Activated CD8-positive, alpha-beta memory T cell treated with anti-CD3 and anti-CD28 coated beads, Interleukin-2, amount 50 U/mL, for 48 hours (primary cell): ENCODE data around the gene POLG2.
"Not testable (repeated sequence)": the region's sequence is repeated elsewhere in the genome, so short reads cannot be mapped to it uniquely, and the experiment has no call there.

Experiments used
- DNase-seq: peaks from one replicate; pipeline ENCODE4 v3.0.0-alpha.2; 2020

The POLG2 gene

DNA sequence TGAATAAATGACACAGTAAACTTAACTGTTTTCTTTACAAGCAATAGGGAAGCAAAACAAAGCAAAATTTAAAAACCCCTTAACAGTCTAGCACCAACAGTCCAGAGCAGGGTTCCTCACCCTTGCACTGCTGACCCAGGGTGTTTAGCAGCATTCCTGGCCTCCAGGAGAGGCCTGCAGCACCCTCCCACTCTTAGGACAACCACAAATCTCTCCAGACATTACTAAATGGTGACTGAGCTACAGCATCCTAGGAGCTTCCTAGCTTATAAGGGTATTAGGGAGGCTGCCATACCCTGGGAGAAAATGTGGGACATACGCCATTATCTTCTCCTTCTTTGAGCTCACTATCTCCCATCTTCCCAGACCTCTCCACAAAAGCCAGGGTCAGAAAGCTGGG is 15.9 kb downstream of the POLG2 start:
- DNase-seq: peak; percentile 6

DNA sequence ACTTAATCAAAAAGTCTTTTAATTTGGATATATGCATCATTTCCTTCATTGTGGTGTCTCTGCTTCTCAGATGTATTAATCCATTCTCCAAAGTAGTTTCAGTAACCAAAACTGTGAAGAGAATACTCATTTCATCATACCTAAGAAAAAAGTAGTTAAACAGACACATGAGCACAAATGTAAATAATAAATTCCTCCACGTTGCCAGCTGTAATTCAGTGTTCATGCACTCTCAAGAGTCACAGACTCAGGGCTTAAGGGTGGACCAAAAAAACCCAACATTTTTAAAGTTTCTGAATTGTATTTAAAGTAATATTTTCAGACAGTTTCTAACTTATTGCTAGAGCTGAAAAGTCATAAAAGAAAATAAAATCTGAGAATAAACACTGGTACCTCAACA is 19.0 kb downstream of the POLG2 start:
- no peak for DNase-seq

DNA sequence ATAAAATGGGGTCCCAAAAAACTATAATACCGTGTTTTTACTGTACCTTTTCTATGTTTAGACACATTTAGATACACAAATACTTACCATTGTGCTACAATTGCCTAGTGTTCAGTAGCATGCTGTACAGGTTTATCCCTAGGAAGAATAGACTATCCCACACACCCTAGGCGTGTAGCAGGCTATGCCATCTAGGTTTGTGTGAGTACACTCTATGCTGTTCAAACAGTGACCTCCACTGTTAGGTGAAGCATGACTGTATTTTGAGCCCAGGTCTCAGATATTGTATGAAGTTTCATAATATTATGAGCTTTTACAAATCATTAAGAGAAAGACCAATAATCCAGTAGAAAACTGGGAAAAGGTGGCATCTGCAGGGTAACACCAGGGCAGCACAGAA is 24.3 kb downstream of the POLG2 start:
- no peak for DNase-seq

GRCh38 chr17:64471440-64471839 is 25.4 kb downstream of the POLG2 start:
- DNase-seq: no peak

DNA sequence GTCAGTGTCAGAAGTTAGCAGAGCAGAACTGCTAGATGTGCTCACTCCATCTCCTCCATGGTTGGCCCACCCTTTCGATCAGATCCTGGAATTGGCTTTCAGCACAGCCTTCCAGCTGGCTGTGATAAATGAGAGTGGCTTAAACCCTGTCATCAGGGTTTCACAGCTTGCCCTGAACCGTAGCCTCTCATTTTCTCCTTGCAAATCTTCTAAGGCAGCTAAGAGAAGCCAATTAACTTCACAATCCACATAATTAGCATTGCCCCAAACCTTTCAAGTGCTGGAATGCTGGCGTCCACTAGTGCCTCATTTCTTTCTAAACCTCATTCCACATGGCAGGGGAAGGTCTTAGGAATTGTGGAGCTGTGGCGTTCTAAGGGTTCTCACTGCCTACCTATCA is 26.2 kb downstream of the POLG2 start:
- DNase-seq: no peak

GRCh38 chr17:64466834-64467233 is 30.0 kb downstream of the POLG2 start:
- DNase-seq: not testable (repeated sequence)

DNA sequence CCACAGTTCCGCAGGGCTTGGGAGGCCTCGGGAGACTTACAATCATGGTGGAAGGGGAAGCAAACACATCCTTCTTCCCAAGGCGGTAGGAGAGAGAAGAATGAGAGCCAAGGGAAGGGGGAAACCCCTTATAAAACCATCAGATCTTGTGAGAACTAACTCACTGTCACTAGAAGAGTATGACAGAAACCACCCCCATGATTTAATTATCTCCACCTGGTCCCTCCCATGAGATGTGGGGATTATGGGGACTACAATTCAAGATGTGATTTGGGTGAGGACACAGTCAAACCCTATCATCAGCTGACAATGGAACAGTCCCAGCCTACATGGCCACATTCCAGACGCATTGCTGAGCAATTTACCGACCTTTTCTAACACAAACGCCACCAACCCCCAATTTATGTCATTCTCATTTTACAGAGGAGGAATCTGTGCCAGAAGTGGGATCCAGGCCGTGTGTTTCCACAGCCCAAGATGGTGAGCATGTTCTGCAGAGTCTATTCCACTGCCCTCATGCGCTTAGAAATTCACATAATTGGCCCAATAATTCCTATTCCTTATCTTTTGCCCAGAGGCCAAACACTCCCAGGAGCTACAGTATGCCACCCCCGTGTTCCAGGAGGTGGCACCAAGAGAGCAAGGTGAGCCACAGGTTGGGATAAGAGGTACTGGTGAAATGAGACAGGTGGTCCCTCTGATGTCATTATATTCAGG is 30.7 kb downstream of the POLG2 start:
- no peak for DNase-seq

- no peak for DNase-seq
These were observed 35.1 kb downstream of the POLG2 start for GRCh38 chr17:64461788-64462187.

- no peak for DNase-seq
These were observed 35.9 kb downstream of the POLG2 start for GRCh38 chr17:64460955-64461354.

DNA sequence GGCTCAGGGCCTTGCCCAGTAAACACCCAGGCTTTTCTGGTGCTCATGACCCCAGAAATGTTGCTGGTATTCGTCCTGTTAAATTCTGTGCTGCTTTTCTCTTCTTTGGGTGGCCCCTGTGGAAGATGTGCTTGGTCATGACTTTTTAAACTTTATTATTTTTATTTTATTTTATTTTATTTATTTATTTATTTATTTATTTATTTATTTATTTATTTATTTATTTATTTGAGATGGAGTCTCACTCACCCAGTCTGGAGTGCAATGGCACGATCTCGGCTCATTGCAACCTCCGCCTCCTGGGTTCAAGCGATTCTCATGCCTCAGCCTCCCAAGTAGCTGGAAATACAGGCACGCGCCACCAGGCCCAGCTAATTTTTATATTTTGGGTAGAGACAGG is 37.0 kb downstream of the POLG2 start:
- DNase-seq: not testable (repeated sequence)

DNA sequence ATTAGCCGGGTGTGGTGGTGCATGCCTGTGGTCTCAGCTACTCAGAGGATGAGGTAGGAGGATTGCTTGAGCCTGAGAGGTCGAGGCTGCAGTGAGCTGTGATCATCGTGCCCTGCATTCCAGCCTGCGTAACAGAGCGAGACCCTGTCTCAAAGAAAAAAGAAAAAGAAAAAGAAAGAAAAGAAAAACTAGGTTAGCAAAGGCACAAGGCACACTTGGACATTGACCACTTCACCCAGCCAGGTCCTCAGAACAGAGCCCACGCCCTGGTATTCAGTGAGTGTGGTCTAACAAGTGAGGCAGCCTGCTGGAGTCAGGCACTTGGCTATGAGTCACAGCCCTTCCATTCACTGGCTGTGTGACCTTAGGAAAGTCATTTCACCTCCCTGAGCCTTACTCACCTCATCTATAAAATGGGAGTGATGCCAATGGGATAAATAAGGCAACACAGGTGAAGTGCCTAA is 37.5 kb downstream of the POLG2 start:
- no peak for DNase-seq

- DNase-seq: no peak
These were observed 38.1 kb downstream of the POLG2 start for GRCh38 chr17:64458756-64459155.

- no peak for DNase-seq
These were observed 39.7 kb downstream of the POLG2 start for GRCh38 chr17:64457156-64457555.

DNA sequence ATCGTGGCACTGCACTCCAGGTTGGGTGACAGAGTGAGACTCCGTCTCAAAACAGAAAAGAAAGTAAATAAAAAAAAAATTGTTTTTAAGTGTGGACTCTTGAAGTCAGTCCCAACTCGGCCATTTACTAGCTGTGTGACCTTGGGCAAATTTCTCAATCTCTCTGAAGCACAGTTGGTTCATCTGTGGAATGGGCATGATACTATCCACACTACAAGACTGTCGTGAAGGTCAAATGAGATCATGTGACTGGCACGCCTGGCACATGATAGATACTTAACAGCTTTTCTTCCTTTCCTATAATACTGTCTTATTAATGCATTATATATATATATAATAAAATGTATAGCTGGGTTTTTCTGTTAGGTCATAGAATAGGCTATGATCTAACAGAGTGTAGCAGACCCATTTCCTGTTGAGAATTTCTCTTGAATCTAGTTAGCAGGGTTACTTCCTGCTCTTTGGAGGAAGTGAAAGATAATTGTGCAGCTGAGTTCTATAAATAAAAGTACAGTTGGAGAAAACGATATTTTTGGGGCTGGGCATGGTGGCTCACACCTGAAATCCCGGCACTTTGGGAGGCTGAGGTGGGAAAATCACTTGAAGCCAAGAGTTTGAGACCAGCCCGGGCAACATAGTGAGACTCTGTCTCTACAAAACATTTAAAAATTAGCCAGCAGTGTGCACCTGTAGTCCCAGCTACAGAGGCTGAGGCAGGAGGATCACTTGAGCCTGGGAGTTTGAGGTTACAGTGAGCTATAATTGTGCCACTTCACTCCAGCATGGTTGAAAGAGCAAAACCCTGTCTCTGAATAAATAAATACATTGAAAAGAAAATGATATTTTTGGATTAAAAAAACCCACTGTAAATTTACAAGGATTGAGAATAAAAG is 40.6 kb downstream of the POLG2 start:
- no peak for DNase-seq

DNA sequence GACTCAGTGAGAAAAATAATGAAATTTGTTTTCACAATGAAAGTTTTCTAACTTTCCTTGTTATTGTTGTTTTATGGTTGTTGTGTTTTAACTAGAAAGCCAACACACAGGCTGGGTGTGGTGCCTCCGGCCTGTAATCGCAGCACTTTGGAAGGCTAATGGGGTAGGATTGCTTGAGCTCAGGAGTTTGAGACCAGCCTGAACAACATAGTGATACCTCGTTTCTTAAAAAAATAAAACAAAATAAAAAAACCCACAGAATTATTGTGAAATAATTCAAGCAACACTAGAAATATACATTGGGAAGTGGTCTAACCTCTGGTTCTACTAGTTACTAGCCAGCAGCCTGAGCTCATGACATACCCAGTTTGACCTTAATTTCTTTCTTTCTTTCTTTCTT is 47.3 kb downstream of the POLG2 start:
- DNase-seq: no peak

GRCh38 chr17:64448665-64449512 is 48.0 kb downstream of the POLG2 start, which contains the start of gene MILR1:
Gene MILR1, plus strand, starts transcription at chr17:64449115. Its CDS starts 54 bp downstream, at chr17:64449169.
- DNase-seq: no peak

GRCh38 chr17:64447526-64447925 is 49.3 kb downstream of the POLG2 start:
- DNase-seq: no peak

DNA sequence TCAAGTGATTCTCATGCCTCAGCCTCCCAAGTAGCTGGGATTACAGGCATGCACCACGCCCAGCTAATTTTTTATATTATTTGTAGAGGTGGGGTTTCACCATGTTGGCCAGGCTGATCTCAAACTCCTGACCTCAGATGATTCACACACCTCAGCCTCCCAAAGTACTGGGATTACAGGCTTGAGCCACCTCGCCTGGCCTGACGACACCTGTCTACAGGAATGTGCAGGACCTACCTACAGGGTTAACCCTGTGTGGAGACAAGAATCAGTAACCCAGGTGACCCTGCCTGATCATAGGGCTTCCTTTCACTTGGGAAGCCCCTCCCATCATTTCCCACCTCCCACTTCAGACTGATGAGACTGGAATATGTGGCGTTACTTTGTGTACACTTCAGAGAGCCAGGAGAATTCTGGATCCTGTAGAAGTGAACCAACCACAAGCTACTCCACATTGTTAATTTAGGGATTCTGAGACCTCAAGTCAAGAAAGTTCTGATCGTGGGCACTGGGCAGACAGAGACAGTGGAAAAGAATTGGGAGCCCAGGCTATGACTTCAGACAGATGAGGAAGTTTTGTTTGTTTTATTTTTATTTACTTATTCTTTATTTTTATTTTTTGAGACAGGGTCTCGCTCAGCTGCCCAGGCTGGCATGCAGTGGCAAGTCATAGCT is 53.6 kb downstream of the POLG2 start:
- DNase-seq: no peak

- no peak for DNase-seq
These were observed 54.3 kb downstream of the POLG2 start for GRCh38 chr17:64442541-64442971.

DNA sequence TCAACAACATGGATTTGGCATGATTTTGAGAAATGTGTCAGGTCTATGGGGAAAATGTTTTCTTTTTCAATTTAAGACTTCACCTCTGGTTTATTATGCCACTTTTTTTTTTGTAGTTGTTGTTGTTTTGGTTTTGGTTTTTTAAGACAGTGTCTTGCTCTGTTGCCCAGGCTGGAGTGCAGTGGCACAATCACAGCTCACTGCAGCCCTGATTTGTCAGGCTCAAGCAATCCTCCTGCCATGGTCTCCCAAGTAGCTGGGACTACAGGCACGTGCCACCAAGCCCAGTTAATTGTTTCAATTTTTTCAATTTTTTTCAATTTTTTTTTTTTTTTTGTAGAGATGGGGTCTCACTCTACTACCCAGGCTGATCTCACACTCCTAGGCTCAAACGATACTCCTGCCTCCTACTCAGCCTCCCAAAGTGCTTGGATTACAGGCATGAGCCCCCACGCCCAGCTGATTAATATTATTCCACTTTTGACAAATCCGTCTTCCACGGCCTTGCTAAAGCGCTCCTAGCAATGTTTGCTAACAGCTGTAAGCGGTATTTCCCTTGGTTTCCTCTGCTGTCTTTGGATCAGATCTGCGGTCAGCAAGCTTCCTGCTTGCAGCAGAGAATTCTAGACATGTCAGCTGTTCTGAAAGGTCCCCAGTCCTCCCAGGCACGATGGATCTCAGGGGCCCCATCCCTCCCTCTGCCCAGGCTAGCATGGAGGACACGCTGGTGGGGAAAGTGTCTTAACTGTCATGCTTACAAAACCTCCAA is 54.9 kb downstream of the POLG2 start:
- DNase-seq: no peak

GRCh38 chr17:64439956-64440355 is 56.9 kb downstream of the POLG2 start:
- no peak for DNase-seq

DNA sequence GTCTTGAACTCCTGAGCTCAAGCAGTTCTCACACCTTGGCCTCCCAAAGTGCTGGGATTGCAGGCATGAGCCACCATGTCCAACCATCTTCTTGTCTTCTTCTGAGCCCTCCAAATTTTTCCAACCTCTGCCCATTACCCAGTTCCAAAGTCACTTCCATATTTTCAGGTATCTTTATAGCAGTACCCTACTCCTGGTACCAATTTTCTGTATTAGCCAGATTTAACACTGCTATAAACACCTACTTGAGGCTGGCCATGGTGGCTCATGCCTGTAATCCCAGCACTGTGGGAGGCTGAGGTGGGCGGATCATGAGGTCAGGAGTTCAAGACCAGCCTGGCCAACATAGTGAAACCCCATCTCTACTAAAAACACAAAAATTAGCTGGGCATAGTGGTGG is 57.3 kb downstream of the POLG2 start:
- not testable (repeated sequence) for DNase-seq
